ENCODE data around the gene RHBDL1. TPM values are rescaled to one million over a fixed set of nuclear protein-coding genes. Genes with fewer than 3 reads are reported as not detected.

The RHBDL1 gene
- total RNA-seq, 1 donor from 2014 or later = 3.0 TPM

DNA sequence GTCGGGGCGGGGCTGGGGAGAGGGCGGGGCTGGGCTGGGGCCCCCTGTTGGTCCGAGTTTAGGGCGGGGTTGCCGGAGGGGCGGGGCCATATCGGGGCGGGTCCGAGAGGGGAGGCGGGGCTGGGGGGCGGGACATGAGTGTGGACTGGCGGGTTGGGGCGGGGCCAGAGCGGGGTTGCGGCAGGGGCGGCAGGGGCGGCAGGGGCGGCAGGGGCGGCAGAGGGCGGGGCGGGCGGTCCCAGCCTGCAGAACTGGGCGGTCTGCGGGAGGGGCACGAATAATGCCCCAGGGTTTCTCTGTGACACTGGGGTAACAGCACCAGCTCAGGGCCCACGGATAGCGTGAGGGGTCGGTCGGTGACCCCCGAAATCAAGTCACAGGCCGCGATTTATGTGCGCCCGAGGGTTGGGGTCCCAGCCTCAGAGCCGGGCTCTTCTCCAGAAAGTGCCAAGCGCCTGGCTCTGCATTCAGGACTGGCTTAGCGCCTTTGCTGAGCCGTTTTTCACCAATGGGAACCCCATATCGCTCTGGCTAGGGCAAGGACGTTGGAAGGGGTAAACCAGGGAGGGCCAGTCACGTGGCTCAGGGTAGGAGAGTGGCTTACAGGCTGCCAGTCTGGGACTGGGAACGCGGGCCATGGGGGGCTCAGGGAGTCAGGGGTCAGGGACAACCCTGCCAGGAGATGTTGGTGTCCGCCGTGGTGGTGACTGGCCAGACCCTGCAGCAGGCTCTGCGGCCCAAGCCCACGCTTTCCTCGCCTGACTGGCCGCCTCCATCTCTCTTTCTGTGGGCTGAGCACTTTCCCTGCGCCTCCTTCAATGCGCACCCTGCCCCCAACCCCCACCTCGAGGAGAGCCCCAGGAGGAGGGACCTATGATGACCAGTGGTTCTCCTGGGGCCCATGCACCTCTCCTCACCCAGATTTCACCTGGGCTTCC lies 38.1 kb upstream of the RHBDL1 start:
- Mint-ChIP-seq H3K27me3 (ENCODE audit: low read depth) (no peaks in the 10 kb centered on the region), H3K27ac (ENCODE audit: unreplicated experiment) (peak overlapping the region; percentile 98)
- DNase-seq (ENCODE audit: low spot score) = no peak

DNA sequence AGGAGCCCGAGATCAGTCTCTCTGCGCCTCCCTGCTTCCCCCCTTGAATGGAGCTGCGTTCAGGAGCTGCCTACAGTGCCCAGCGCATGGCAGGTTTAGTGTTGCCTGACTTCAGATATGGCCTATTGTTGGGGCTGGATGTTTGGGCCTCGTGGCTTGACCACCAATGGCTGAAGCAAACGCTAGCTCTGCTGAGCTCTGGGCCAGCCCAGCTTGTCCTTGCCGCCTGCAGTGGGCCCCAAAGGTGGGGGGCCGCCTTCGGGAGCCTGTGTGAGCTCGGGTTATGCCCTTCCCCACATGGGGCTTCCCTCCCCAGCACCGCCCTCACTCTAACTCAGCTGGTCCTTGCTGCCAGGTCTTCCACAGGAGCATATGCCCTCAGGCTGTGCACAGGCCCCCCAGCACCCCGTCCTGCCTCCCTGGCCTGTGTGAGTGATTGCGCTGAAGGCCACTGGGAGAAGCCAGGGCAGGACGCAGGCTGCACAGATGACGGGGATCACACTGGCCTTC lies 37.4 kb upstream of the RHBDL1 start:
- DNase-seq (ENCODE audit: low spot score) = no peak
- Mint-ChIP-seq H3K27ac (ENCODE audit: unreplicated experiment) (no peak overlapping the region), H3K4me3 (ENCODE audit: unreplicated experiment) (no peak overlapping the region), H3K4me1 (ENCODE audit: low read depth) (peaks cover 14% of the 10 kb centered on the region), H3K36me3 (ENCODE audit: low read depth) (no peaks in the 10 kb centered on the region), H3K27me3 (ENCODE audit: low read depth) (no peaks in the 10 kb centered on the region), H3K9me3 (ENCODE audit: low read depth) (no peaks in the 10 kb centered on the region)
- TF ChIP-seq, protein P1, sequence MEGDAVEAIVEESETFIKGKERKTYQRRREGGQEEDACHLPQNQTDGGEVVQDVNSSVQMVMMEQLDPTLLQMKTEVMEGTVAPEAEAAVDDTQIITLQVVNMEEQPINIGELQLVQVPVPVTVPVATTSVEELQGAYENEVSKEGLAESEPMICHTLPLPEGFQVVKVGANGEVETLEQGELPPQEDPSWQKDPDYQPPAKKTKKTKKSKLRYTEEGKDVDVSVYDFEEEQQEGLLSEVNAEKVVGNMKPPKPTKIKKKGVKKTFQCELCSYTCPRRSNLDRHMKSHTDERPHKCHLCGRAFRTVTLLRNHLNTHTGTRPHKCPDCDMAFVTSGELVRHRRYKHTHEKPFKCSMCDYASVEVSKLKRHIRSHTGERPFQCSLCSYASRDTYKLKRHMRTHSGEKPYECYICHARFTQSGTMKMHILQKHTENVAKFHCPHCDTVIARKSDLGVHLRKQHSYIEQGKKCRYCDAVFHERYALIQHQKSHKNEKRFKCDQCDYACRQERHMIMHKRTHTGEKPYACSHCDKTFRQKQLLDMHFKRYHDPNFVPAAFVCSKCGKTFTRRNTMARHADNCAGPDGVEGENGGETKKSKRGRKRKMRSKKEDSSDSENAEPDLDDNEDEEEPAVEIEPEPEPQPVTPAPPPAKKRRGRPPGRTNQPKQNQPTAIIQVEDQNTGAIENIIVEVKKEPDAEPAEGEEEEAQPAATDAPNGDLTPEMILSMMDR (IDR thresholded peaks at IDR 0.05) = no peak

More for the DNA sequence above, 38.1 kb upstream of the RHBDL1 start:
- Mint-ChIP-seq H3K4me1 (ENCODE audit: low read depth) (peaks cover 8% of the 10 kb centered on the region), H3K4me3 (ENCODE audit: unreplicated experiment) (peak overlapping the region; percentile 84), H3K36me3 (ENCODE audit: low read depth) (no peaks in the 10 kb centered on the region), H3K9me3 (ENCODE audit: low read depth) (no peaks in the 10 kb centered on the region)
- TF ChIP-seq, protein P1 (IDR thresholded peaks at IDR 0.05) = no peak

GRCh38 chr16:638836-639235 lies 36.6 kb upstream of the RHBDL1 start:
- peaks cover 14% of the 10 kb centered on the region for H3K4me1 Mint-ChIP-seq (ENCODE audit: low read depth)
- no peak overlapping the region for H3K27ac Mint-ChIP-seq (ENCODE audit: unreplicated experiment)
- H3K4me3 Mint-ChIP-seq (ENCODE audit: unreplicated experiment) = no peak overlapping the region
- TF ChIP-seq, protein P1 (IDR thresholded peaks at IDR 0.05) = no peak
- no peaks in the 10 kb centered on the region for H3K27me3 Mint-ChIP-seq (ENCODE audit: low read depth)
- no peaks in the 10 kb centered on the region for H3K9me3 Mint-ChIP-seq (ENCODE audit: low read depth)
- DNase-seq (ENCODE audit: low spot score) = no peak
- H3K36me3 Mint-ChIP-seq (ENCODE audit: low read depth) = no peaks in the 10 kb centered on the region

DNA sequence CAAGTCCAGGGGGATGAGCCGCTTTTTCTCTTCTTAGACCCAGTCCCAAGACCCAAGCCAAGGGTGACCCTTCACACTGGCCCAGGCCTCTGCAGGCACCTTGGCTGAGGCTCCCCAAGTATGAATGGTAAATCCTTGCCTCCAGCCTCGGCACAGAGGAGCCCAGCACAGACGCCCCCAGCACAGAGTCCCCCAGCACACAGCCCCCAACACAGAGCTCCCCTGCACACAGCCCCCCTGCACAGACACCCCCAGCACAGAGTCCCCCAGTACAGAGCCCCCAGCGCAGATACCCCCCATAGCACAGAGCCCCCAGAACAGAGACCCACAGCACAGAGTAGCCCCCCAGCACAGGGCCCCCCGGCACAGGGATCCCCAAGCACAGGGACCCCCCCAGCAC lies 34.9 kb upstream of the RHBDL1 start:
- Mint-ChIP-seq H3K36me3 (ENCODE audit: low read depth) (no peaks in the 10 kb centered on the region), H3K27ac (ENCODE audit: unreplicated experiment) (no peak overlapping the region), H3K27me3 (ENCODE audit: low read depth) (no peaks in the 10 kb centered on the region), H3K4me1 (ENCODE audit: low read depth) (peaks cover 8% of the 10 kb centered on the region), H3K4me3 (ENCODE audit: unreplicated experiment) (peak overlapping the region; percentile 22), H3K9me3 (ENCODE audit: low read depth) (no peaks in the 10 kb centered on the region)
- no peak for DNase-seq (ENCODE audit: low spot score)
- TF ChIP-seq, protein P1 (IDR thresholded peaks at IDR 0.05) = no peak

DNA sequence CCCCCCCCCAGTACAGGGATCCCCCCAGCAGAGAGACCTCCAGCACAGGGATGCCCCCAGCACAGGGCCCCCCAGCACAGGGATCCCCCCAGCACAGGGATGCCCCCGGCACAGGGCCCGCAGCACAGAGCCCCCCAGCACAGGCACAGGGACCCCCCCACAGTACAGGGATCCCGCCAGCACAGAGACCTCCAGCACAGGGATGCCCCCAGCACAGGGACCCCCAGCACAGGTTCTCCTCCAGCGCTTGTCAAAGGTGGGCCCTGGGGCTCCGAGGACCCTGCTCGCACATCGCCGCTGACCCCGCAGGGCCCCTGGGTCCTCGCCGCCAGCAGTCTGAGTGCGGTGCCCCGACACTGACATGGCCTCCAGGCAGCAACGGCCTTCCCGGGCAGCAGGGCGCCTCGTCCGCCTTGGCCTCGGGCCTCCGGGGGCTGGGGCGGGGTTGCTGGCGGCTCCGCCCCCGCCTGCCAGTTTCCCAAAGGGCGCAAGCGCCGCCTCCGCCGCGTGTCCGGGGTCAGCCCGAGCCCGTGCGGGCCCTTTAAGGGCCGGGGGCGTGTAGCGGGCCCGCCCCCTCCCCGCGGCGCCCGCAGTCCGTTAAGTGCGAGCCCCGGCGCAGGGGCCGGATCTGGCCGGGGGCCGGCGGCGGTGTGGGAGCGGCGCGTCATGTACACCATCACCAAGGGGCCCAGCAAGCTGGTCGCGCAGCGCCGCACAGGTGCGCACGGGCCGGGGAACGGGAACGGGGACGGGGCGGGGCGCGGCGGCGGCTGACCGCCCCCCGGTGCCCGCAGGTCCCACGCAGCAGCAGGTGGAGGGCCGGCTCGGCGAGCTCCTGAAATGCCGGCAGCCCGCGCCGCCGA lies 33.9 kb upstream of the RHBDL1 start, which contains the start of gene MCRIP2:
Gene MCRIP2 (plus strand): TSS at position 503 of the 863 bp plus-strand sequence. CDS start 164 bp downstream, at position 667.
- H3K27me3 Mint-ChIP-seq (ENCODE audit: low read depth) = no peaks in the 10 kb centered on the region
- peak within 1 kb of the TSS; percentile 66 for H3K4me3 Mint-ChIP-seq (ENCODE audit: unreplicated experiment)
- no peaks in the 10 kb centered on the region for H3K36me3 Mint-ChIP-seq (ENCODE audit: low read depth)
- H3K27ac Mint-ChIP-seq (ENCODE audit: unreplicated experiment) = no peak within 1 kb of the TSS
- no peak for DNase-seq (ENCODE audit: low spot score)
- peaks cover 6% of the 10 kb centered on the region for H3K4me1 Mint-ChIP-seq (ENCODE audit: low read depth)
- H3K9me3 Mint-ChIP-seq (ENCODE audit: low read depth) = no peaks in the 10 kb centered on the region
- TF ChIP-seq, protein P1 (IDR thresholded peaks at IDR 0.05) = no peak
